MV-4-11 (cell line): ENCODE measurements around the gene VWCE.

Experiments used
- DNase-seq: peaks from one replicate; lab custom pipeline; 2025; lab: John Stamatoyannopoulos, UW

The VWCE gene

DNA sequence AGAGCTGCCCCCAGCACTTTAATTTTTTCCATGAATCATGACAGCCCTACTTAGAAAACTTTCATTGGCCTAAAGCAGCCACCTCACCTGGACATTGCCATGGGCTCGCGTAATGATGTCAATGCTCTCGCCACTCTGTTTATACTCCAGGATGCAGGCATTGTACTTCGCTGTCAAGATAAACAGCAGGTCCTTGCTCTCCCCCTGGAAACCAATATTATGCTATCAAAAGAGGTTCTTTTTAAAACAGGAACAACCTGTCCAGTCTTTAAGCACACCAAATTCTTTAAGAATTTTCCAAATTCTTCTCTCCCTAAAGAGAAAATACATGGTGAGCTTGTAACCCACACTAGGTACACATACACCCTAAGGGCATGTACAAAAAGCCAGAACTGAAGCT, 34.8 kb upstream of the VWCE start:
- no peak for DNase-seq

DNA sequence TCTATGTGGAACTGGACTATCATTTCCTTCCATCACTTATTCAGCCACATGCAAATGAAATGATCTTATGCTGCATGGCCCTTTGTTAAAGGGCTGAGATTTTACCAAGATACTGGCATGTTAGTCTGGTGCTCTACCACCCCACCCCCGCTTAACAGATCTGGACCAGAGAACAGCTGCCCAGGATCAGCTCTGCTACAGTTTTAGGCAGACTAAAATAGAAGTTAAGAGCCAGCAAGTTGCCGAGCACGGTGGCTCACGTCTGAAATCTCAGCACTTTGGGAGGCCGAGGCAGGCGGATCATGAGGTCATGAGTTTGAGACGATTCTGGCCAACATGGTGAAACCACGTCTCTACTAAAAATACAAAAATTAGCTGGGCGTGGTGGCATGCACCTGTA, 33.2 kb upstream of the VWCE start:
- DNase-seq = no peak

DNA sequence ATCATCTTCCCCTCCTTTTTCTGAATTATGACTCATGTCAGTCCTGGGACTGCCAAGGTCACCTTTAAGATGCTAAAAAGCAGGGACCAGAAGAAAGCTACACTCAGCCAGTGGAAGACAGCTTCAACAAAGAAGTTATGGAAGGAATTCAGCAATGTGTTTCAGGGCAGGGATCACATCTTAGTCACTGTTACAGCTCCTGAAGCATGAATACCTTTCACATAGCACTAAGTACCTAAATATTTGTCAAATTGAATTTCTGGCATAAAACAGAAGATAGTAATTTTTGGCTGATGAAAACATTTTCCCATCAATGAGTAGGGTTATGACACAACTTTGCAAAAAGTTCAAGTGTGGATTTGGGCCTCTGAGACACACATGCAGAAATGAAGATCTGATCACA, 32.6 kb upstream of the VWCE start:
- no peak for DNase-seq

DNA sequence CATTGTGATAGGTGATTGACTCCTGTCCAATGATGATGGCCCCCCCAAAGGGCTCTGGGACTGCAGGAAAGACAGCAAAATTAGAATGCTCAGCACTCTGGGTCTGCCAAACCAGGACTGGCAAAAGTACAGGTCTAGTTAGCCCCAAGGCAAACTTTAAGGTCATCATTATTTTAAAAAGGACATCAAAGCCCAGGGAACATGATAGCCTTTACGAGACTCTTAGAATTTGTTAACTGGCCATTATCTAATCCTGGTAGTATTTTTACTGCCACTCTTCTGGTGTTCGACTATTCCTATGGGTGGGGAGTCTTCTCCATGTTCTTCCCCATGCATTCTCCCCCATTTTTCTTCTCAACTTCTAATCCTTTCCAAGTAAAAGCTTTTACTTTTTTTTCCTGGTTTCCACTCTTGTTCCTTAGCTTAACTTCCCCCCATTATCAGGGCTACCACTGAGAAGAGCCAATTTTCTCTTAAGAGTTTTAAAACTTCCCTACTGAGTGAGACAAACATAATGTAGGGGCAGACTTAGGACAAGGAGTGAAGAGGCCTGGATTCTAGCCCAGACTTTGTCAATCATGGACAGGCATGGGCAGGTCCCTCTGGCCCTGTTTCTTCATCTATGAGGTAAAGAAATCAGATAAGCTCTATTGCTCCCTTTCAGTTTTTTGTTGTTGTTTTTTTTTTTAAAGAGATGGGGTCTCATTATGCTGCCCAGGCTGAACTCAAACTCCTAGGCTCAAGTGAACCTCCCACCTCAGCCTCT, 30.7 kb upstream of the VWCE start:
- DNase-seq = no peak

DNA sequence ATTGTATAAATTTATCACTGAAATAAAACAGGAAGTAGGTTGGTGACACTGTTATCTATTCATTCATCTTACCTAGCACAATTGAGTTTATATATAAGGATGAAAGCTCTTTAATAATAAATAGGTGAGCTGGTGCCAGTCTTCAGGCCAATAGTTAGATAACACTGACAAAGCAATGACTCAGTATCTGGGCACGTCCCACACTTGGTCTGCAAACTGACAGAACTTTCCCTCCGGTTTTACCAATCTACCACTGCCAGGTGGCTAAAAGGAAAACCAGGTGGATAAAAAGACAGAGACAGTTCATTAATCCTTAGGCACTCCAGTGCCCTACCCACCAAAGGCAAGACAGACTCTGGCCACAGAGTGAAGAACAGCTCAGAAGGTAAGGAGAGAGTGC, 20.1 kb upstream of the VWCE start:
- DNase-seq = no peak

DNA sequence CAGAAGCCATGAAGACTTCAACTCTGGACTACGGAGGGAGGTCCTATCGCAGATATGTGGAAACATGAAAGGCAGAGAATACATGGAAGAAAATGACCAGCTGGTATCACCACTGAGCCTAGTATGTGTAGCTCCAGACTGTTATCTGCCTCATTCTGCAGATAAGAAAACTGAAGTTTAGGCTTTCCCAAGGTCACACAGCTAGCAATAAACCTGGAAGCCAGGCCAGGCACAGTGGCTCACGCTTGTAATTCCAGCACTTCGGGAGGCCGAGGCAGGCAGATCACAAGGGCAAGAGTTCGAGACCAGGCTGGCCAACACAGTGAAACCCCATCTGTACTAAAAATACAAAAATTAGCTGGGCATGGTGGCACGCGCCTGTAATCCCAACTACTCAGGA, 15.6 kb upstream of the VWCE start:
- no peak for DNase-seq

DNA sequence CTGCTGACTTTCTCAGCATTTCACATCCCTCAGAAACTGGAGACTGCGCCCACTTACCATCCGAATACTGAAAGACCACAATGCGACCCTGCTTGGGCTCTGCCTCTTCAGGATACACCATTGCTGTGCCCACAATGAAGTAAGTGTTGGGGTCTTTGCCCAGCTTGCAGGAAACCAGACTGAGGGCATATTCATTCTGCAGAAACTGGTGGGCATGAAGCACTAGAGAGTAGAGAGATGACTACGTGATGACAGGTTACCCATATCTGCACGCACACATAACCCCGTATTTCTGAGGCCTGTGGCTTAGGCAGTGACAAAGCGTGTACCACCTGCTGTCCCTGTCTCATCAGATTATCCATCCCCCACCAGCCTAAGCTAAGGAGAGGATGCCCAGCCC, 14.6 kb upstream of the VWCE start:
- no peak for DNase-seq

DNA sequence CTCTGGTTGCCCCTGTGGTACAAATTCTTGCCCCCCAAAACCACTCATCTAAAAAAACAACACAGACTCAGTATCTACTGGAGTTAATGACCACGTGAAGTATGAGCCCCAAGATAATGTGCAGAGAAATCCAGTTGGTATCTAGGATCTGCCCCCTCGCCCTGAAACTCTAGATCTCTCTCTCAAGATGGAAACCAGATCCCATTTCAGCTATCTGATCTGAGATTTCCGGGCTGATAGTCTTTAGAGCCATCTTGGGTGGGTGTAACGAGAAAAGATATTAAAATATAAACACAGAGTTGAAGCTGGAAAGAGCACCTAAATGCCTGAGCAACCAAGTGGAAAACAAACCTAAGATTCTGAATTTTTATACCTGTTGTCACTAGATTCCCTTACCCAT, 14.0 kb upstream of the VWCE start:
- DNase-seq = no peak

DNA sequence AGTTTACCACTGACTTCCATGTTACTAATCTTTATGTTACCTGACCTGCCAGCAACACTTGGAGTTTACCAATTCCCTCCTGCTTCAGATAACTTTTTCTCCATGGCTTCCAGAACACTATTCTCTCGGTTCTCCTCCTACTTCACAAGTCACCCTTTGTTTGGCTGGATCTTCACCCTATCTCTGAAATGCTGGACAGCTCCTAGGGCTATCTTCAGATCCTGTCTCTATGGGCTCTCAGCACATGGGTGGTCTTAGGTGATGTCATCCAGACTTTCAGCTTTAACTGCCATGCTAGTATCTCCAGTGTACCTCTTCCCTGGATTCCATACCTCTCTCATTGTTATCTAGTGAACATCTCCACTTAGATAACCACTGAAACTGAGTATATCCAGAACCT, 12.2 kb upstream of the VWCE start:
- DNase-seq = no peak

DNA sequence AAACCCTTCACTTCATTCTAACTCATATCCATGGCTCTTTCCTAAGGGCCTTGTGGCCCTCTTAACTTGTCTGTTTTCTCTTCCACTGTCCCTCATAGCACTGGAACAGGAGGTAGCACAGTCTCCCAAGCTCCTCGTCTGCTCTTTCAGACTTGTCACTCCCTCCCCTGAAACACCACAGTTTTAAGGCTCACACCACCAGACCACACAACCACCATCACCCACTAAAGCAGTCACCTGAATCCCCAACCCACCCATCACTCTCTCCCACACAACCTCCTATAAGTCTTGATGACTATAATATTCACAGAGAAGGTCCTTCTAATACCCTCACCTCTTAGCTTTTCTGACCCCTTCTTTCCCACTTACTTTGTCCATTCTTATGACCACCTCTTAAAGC, 11.1 kb upstream of the VWCE start:
- no peak for DNase-seq

DNA sequence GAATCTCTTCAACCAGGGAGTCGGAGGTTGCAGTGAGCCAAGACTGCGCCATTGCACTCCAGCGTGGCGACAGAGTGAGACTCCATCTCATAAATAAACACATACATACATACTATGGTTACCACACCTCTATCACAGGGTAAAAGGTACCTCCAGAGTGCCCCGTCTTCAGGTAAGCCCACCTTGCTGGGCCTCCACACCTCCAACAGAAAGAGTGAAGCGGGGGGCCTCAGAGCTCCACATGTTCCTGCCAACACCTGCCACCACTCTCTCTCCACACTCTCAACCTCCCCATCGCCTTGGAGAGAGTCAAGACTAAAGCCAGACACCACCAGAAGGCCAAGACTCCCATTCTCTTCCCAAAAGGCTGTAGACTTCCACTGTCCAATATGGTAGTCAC, 10.3 kb upstream of the VWCE start:
- DNase-seq = no peak

DNA sequence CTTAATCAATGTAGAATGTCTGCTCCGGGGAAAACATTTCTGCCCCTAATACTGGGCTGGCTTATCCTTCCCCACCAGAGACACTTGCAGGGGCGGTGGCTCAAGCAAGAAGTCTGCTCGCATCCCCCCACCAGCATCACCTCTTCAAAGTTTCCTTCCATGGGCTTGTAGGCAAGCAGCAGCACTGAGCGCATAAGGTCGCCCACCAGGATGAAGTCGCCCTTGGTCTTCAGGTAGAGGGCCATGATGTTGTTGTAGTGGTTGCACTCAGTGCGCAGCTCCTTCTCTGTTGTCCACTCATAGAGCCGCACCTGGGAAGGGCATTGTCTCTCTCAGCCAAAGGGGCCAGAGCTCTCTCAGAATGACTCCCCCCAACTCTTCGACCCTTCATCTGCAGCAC, 8.6 kb upstream of the VWCE start:
- DNase-seq = no peak

DNA sequence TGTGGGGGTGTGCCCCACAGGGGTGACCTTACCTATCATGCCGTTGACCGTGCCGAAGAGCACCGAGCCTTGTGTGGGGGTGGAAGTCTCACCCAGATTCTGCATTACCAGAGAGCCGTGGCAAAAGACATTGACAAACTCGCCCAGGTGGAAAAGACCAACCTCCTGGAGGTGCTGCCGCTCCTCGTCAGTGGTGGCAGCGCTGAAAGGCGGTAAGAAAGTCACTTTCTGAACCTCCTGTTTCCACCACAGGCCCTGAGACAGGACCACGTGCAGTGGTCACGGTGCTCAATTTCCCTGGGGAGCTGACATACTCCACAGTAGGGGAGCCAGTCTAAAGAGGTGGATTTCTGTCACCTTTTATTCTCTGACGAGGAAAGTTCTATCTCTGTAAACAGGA, 7.4 kb upstream of the VWCE start:
- DNase-seq = no peak

DNA sequence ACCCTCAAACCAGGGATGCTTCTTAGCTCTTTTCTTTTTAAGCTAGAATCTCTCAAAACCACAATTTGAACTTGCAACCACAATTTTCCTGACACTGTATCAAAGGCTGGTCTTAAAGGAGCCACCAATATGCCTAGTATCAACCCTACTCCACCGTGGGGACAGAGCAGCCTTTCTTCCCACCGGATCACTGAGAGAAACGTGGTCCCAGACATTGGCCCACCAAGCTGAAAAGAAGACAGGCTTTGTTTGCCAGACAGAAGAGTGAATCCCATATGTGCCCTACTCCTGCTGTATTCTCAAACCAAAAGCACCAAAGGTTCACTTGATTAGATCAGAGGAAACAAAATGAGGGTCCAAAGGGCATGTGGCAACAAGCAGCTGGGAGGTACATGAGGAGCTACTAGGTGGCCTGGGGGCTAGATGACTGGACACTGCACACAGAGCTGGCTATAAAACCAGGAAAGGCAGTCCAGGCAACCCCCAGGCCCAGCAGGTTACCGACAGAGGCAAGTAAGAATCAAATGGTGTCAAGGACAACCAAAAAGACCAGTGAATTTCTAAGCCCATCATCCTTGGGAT, 3.6 kb upstream of the VWCE start:
- DNase-seq = no peak

DNA sequence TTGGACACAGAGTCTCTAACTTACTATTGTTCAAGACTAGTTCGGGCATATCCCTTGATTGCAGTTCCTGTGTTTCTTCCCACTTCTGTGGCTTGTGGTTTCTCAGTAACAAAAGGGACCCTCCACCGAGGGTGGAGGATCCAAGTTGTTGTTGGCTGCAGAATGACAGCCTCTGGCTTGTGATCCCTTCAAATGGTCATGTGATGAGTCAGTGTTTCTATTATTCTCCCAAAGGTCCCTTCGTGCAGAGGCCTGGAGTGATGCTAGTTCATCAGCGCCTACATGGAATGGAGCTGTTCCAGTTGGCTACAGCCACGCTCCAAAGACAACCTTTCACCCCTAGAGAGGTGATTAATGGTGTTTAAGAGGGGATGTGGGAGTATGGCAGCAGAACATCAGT, 2.6 kb upstream of the VWCE start:
- peak; percentile 73 for DNase-seq

DNA sequence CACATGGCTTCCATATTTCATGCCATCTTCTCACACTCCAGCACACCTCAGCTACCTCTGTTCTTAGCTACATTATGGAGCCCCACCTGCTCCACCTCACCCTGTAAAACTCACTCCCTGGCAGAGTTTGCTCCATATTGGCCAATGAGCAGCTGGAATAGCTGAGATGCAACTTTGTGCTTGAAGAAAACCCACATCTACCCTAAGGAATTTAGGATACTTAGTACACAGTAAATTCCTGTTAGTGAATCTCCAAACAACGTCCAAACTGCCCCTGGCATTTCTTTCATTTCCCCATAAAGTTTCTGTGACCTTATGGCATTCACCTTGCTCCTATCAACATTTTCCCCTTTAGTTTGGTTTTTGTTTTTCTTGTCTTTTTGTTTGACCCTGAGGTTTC, 2.2 kb upstream of the VWCE start:
- no peak for DNase-seq

DNA sequence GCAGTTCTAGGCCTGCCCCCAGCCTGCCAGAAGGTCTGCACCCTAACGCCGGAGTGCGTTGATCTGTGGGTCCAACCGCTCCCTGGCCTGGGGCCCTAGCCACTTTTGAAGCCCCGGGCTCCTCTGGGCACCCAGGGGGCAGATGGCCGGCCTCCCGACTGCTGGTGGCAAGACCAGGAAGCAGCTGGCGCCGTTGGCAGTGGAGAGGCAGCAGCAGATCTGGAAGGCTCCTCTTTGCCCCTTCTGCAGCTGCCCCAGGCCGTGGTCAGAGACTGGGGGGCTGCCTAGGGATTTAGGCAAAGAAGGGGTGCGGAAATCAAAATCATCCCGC, 445 bp upstream of the VWCE start:
- no peak for DNase-seq

DNA sequence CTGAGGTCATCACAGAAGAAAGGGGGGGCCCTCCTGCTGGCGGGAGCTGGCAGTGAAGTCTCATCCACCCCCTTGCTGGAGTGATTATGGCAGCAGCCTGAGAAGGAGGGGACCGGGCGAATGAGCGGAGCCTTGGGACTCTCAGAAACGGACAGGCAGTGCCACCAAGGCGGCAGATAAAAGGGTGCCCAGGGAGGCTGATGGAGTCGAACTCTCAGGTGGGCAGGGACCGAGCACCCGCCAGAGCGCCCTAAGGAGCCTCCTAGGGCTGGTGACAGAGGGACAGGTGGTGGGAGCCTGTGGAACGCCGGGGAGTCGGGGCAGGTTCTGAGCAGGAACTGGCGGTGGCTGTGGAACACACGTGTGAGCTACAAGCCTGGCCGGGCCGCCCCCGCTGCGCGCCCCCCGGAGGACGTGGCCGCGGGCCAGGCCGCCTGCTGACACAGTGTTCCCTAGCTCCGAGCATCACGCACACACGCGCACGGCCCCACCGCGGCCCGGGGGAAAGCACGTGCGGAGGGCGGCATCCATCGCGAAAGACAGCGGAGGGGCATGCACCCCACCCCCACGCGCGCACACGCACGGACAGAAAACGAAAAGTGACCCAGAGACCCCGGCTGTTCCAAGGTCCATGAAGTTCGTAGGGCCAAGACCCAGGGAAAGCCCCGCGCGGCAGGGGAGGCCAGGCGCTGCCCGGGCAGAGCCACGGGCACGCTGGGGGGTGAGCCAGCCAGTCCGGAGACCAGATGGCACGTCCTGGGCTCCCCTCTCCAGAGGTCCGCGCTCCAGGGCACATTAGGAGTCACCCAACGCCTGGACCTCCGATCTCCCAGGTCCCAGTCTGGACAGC, 1.0 kb downstream of the VWCE start:
- no peak for DNase-seq

DNA sequence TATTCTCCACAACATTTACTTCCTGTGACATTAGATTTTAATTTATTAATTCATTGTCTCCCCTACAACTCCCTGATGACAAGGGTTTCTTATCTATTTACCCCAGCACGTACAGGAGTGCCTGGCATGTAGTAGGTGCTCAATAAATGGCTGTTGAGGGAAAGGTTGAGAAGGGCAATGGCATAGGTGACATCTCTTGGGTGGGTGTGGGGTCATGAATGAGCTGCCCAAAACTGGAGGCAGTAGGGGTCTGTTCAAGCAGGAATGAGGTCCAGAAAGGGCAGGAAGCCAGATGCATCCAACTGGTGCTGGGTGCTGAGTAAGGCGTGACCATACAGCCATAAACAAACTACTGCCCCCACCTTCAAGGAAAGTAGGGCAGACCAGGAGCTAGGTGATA, 2.8 kb downstream of the VWCE start:
- no peak for DNase-seq

DNA sequence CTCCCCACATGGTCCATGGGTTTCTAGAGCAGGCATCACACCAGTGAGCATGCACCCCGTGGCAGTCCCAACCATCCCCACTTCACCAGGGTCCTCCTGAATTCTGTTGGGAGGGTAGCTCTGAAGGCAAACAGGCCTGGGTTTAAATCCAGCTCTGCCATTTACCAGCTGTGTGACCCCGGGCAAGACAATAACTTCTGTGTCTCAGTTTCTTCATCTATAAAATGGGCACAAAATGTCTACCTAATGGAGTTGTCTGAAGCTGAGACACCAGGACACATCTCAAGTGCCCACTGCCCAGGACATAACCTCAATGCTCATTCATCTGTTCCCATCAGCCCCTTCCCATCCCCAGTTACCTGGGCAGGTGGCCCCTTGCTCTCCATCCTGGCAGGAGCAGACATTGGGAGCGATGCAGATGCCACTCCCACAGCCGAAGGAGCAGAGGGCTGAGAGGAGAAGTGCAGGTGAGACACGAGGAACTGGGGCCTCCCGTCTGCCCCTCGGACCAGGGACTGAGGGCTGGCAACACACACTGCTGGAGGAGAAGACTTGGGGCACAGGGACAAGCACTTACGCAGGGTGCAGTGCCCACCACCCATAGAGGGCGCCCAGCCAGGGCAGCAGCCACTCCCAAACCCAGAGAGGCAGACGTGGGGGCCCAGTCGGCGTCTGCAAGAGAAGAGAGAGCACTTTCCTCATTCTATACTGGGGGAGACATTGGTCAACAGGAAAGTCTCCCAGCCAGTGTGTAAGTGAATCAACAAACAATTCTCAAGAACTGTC, 4.0 kb downstream of the VWCE start:
- DNase-seq = no peak

DNA sequence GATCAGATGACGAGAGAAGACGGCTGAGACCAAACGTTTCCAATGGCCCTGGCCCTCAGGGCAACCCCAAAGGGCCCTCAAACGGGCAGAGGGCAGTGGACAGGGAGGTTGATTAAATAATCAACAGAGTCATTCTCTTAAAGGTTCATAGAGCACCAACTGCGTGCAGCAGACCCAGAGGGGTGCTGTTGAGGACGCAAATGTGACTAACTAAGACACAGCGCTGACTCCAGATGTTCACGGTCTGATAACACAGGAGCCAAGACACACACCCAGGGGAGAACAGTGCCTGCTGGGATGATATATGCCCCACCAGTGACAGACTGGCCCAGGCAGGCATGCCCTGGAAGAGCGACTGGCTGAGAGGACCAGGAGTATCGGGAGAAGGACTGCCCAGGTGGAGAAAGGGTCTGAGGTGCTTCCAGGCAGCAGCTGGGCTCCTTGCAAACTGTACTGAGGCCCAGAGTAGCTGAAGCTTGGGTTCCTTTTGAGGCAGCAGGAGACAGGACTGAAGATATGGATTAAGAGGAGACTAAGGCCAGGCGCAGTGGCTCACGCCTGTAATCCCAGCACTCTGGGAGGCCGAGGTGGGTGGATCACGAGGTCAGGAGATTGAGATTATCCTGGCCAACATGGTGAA, 7.7 kb downstream of the VWCE start:
- no peak for DNase-seq

DNA sequence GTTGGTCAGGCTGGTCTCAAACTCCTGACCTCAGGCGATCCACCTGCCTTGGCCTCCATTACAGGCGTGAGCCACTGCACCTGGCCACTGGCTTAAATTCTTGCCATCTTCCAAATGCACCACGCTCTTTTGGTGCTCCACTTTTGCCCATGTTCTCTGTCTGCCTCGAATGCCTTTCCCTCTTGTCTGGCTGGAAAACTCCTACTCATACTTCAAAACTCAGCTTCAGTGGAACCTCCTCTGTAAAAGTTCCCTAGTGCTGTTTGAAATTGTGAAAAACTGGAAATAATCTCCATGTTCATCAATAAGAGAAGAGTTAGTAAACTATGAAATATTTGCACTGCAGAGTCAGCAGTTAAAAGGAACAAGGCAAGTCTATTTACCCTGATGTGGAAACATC, 11.5 kb downstream of the VWCE start:
- DNase-seq = no peak
